ENCODE data around the gene S100P.
A peak's percentile ranks its signal among the peaks of the same experiment; 100 is the strongest.

S100P gene

GRCh38 chr4:6715704-6716017 lies 22.0 kb downstream of the S100P start:
- no peak overlapping the region for H3K27ac ChIP-seq
- H3K27me3 ChIP-seq (replicated peaks) = no peaks in the 10 kb centered on the region
- DNase-seq = no peak
- in situ Hi-C loops (cut with HindIII; ENCODE audit: low pct_ligation_motif_present, low sequenced_read_pairs) = no loop called here
- peak overlapping the region; percentile 71 for H3K4me3 ChIP-seq (ENCODE audit: low read depth, low read length)
- no peak for TF ChIP-seq CTCF (IDR thresholded peaks at IDR 0.05; ENCODE audit: low read depth, low read length, missing control alignments)
- H3K36me3 ChIP-seq (replicated peaks) = no peaks in the 10 kb centered on the region

- DNase-seq = peak; percentile 76
Observed at GRCh38 chr4:6716018-6716911, 22.6 kb downstream of the S100P start, which contains the start of gene BLOC1S4. BLOC1S4 (plus strand) TSS chr4:6716174; CDS start chr4:6716210, 36 bp downstream.

GRCh38 chr4:6716958-6717655 lies 23.4 kb downstream of the S100P start:
- no peak for TF ChIP-seq CTCF (IDR thresholded peaks at IDR 0.05; ENCODE audit: low read depth, low read length, missing control alignments)
- Histone ChIP-seq H3K27ac (peak overlapping the region; percentile 73), H3K27me3 (replicated peaks) (no peaks in the 10 kb centered on the region), H3K4me3 (ENCODE audit: low read depth, low read length) (peak overlapping the region; percentile 71), H3K36me3 (replicated peaks) (no peaks in the 10 kb centered on the region)
- in situ Hi-C loops (cut with HindIII; ENCODE audit: low pct_ligation_motif_present, low sequenced_read_pairs) = no loop called here
- DNase-seq = no peak

More at GRCh38 chr4:6716018-6716911, 22.6 kb downstream of the S100P start, which contains the start of gene BLOC1S4:
- Histone ChIP-seq H3K36me3 (replicated peaks) (no peaks in the 10 kb centered on the region), H3K4me3 (ENCODE audit: low read depth, low read length) (peak within 1 kb of the TSS; percentile 71), H3K27me3 (replicated peaks) (no peaks in the 10 kb centered on the region), H3K27ac (peak within 1 kb of the TSS; percentile 73)
- in situ Hi-C loops (cut with HindIII; ENCODE audit: low pct_ligation_motif_present, low sequenced_read_pairs) = no loop called here
- peak; percentile 24 for TF ChIP-seq CTCF (IDR thresholded peaks at IDR 0.05; ENCODE audit: low read depth, low read length, missing control alignments)

GRCh38 chr4:6718932-6719610 lies 25.4 kb downstream of the S100P start:
- no peaks in the 10 kb centered on the region for H3K36me3 ChIP-seq (replicated peaks)
- DNase-seq = no peak
- no peak overlapping the region for H3K4me3 ChIP-seq (ENCODE audit: low read depth, low read length)
- H3K27ac ChIP-seq = no peak overlapping the region
- TF ChIP-seq CTCF (IDR thresholded peaks at IDR 0.05; ENCODE audit: low read depth, low read length, missing control alignments) = no peak
- no peaks in the 10 kb centered on the region for H3K27me3 ChIP-seq (replicated peaks)
- in situ Hi-C loops (cut with HindIII; ENCODE audit: low pct_ligation_motif_present, low sequenced_read_pairs) = no loop called here

DNA sequence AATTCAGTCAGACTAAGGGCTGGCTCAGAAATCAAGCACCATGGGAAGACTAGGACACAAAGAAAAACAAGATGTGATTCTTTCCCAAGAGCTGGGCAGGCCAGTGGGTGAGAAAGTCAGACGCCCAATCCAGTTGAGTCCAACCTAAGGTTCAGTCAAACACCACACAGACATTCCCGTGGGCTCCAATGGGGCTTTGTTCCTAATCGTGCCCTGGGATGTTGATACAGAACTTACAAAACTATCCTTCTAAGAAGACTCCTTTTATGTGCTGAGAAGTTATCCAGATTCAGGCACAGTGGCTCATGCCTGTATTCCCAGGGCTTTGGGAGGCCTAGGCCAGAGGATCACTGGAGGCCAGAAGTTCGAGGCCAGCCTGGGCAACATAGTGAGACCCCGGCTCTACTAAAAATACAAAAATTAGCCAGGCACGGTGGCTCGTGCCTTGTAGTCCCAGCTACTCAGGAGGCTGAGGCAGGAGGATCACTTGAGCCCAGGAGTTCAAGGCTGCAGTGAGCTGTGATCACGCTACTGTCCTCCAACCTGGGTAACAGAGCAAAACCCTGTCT lies 26.0 kb downstream of the S100P start:
- Histone ChIP-seq H3K4me3 (ENCODE audit: low read depth, low read length) (no peak overlapping the region), H3K27ac (no peak overlapping the region), H3K36me3 (replicated peaks) (no peaks in the 10 kb centered on the region), H3K27me3 (replicated peaks) (no peaks in the 10 kb centered on the region)
- no peak for DNase-seq
- no peak for TF ChIP-seq CTCF (IDR thresholded peaks at IDR 0.05; ENCODE audit: low read depth, low read length, missing control alignments)
- in situ Hi-C loops (cut with HindIII; ENCODE audit: low pct_ligation_motif_present, low sequenced_read_pairs) = no loop called here
